GM12872 (cell line): ENCODE measurements around the gene WDR1.

Source experiments
- TF ChIP-seq, protein P1 (sequence below): IDR thresholded peaks from 3 replicates; pipeline ENCODE4 v1.5.1; 2011; ENCODE audit warnings: low read depth, mild to moderate bottlenecking, low read length, moderate library complexity; ENCODE audit not compliant: insufficient read depth

The WDR1 gene

DNA sequence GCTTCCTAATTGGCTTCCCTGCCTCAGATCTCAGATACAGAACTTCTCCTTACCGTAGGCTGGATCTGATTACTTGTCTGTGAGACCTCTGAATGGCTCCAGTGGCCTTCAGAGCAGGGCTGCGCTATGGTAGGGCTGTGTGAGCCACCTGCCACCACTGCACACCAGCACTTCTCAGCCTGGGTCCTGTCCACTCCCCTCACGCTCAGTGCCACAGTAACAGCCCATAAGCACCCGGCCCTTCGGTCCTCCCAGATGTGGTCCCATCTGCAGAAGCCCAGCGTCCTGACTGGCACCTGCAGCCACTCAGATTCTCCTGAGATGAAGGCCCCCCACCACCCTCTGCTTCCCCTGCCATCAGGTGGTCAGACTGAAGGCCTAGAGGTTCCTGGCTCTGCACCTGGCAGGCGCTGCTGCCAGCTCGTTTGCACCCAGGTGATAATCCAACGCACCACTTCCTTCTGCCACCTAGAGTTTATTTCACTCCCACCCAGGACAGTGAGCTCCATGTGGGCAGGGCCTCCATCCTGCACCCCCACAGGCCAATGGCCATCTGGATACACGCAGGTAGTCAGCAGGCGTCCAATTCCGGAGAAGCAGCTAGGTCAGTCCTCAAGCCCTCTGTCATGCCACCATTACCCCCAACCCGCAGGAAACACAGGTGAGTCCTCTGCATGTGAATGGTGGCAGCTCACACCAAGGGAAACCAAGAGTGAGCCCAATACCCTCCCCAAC, 5.4 kb downstream of the WDR1 start:
- TF ChIP-seq, protein P1, sequence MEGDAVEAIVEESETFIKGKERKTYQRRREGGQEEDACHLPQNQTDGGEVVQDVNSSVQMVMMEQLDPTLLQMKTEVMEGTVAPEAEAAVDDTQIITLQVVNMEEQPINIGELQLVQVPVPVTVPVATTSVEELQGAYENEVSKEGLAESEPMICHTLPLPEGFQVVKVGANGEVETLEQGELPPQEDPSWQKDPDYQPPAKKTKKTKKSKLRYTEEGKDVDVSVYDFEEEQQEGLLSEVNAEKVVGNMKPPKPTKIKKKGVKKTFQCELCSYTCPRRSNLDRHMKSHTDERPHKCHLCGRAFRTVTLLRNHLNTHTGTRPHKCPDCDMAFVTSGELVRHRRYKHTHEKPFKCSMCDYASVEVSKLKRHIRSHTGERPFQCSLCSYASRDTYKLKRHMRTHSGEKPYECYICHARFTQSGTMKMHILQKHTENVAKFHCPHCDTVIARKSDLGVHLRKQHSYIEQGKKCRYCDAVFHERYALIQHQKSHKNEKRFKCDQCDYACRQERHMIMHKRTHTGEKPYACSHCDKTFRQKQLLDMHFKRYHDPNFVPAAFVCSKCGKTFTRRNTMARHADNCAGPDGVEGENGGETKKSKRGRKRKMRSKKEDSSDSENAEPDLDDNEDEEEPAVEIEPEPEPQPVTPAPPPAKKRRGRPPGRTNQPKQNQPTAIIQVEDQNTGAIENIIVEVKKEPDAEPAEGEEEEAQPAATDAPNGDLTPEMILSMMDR, result no peak

DNA sequence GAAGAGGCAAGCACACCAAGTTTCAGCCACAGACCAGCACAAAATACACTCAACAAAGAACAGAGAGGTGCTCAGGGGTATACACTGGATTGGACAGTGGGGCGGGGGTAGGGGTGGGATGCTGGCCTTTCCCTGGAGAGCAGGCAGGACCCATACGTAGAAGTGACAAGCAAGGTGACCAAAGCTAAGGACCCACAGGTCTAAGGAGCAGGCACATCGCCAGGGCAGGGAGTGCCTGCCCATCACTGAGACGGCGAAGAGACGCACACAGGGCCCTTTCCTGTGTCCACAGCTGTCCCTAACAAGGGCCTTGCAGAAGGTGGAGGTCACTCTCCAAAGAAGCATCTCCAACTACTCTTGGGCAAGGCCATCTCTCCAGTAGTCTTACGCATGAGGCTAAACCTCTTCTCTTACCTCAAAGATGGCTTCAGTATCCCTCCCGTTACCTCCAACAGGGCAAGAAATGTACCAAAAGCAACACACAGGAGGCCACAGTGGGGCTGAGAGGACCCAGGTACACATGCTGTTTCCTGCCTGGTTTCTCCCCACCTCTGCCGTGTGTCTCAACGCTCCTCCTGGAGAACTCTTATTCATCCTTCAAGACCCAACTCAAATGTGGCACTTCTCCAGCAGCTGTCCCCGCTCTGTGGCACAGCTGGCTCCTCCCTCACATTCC, 6.5 kb downstream of the WDR1 start:
- TF ChIP-seq, protein P1, result no peak

GRCh38 chr4:10108818-10109783, 7.5 kb downstream of the WDR1 start:
- TF ChIP-seq, protein P1, result no peak

GRCh38 chr4:10108391-10108790, 8.2 kb downstream of the WDR1 start:
- TF ChIP-seq, protein P1, result no peak

DNA sequence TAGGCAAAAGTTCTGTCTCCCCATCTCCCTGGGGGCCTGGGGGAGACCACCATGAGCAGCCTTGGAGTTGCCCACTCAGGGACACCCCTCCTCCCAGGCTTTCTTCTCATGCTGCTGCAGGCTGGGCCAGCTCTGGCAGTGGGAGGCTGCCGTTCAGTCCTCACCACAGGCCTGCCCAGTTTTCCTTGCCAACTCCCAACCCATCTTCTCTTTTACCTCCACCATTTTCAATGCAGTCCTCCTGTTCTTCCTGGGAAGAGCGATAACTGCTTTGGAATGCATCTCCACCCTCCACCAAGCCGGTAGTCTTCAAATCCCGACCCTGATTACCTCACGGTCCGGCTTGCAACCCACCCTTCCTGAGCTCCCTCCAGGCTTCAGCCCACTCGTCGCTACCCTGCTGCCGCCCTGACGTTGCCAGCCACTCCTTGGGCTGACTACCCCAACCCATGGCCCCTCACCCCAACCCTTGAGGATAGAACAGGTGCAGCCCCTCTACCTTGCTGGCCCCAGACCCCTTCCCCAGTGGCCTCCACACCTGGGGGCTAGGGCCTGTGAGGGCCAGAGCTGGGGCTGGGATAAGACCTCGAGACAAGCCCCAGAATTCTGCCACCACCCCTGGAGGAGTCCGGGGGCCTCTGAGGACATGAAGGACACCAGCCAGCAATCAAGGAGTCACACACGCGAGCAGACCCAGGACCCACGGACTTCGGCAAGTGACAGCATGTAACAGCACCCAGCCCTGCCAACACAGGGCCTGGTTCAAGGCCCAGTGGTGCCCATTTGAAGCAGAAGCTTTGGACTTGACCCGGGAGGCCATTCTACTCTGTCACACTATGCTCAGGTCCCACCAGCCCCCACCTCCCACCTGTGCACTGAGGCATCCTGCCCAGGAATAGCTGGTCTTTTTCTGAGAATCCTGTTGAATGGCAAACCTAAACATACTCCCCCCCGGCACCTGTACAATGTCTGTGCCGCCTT, 9.2 kb downstream of the WDR1 start:
- TF ChIP-seq, protein P1, result no peak

DNA sequence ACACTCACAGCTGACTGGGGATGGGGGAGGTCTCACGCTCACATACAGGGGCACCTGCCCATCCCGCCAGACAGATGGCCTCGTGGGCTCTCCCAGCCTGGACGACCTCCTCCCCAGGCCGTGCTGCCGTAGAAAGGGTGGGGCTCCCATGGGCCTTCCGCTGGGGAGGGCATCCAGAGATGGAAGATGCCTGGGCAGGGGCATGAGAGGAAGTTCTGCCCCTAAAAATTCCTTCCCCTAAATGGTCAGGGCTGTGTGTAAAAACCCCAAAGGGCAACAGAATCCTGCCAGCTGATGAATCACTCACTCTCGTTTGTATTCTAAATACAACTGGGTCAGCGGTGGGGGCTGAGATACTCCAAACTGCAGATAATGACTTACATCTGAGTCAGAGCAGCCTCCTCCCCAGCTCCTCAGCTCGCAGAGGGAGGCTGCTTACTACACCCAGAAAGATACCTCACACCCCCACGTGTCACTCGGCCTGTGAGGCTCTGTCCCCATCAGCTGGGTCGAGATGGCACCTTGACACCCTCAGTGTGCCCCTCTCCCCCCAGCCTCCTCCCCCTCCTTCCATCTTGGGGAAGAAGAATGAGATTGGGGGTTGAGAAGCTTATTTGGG, 10.1 kb downstream of the WDR1 start:
- TF ChIP-seq, protein P1, result no peak
